T-helper 1 cell treated with Interleukin-12 subunit alpha and Interleukin-12 subunit beta and Interleukin-4 antibody, amounts not matched to agents 30 μg/mL and 1 μg/mL, for 36 hours (primary cell): ENCODE results near the gene PHLDB2.

Source experiments
- H3K27ac Mint-ChIP-seq: one replicate; pipeline ENCODE4 v1.8.0; 2021; ENCODE audit warnings: mild to moderate bottlenecking, mixed read lengths
- H3K27me3 Mint-ChIP-seq: one replicate; pipeline ENCODE4 v1.8.0; 2021; ENCODE audit warnings: low read depth, mixed read lengths
- H3K36me3 Mint-ChIP-seq: one replicate; pipeline ENCODE4 v1.8.0; 2021; ENCODE audit warnings: low read depth, mixed read lengths
- H3K4me1 Mint-ChIP-seq: one replicate; pipeline ENCODE4 v1.8.0; 2021; ENCODE audit warnings: low read depth, mixed read lengths
- H3K4me3 Mint-ChIP-seq: one replicate; pipeline ENCODE4 v1.8.0; 2021; ENCODE audit warnings: mild to moderate bottlenecking, moderate library complexity, mixed read lengths
- H3K9me3 Mint-ChIP-seq: one replicate; pipeline ENCODE4 v1.8.0; 2021; ENCODE audit warnings: mixed read lengths

The PHLDB2 gene

GRCh38 chr3:111939873-111940272 lies 80.8 kb downstream of the PHLDB2 start:
- no peaks in the 10 kb centered on the region for H3K36me3 Mint-ChIP-seq
- no peak overlapping the region for H3K27ac Mint-ChIP-seq
- H3K4me3 Mint-ChIP-seq = no peak overlapping the region
- H3K9me3 Mint-ChIP-seq = no peaks in the 10 kb centered on the region
- no peaks in the 10 kb centered on the region for H3K27me3 Mint-ChIP-seq
- H3K4me1 Mint-ChIP-seq = no peaks in the 10 kb centered on the region

GRCh38 chr3:111943533-111943932 lies 84.5 kb downstream of the PHLDB2 start:
- Mint-ChIP-seq H3K4me3 (no peak overlapping the region), H3K27ac (no peak overlapping the region), H3K9me3 (no peaks in the 10 kb centered on the region), H3K36me3 (no peaks in the 10 kb centered on the region), H3K27me3 (peaks cover 15% of the 10 kb centered on the region), H3K4me1 (no peaks in the 10 kb centered on the region)

GRCh38 chr3:111944372-111944771 lies 85.3 kb downstream of the PHLDB2 start:
- H3K4me1 Mint-ChIP-seq = no peaks in the 10 kb centered on the region
- H3K36me3 Mint-ChIP-seq = no peaks in the 10 kb centered on the region
- H3K9me3 Mint-ChIP-seq = no peaks in the 10 kb centered on the region
- no peak overlapping the region for H3K4me3 Mint-ChIP-seq
- peaks cover 15% of the 10 kb centered on the region for H3K27me3 Mint-ChIP-seq
- H3K27ac Mint-ChIP-seq = no peak overlapping the region

GRCh38 chr3:111947231-111947630 lies 88.2 kb downstream of the PHLDB2 start:
- Mint-ChIP-seq H3K27me3 (peaks cover 21% of the 10 kb centered on the region), H3K4me3 (no peak overlapping the region), H3K9me3 (no peaks in the 10 kb centered on the region), H3K27ac (no peak overlapping the region), H3K36me3 (no peaks in the 10 kb centered on the region), H3K4me1 (no peaks in the 10 kb centered on the region)

- H3K4me1 Mint-ChIP-seq = no peaks in the 10 kb centered on the region
- peaks cover 21% of the 10 kb centered on the region for H3K27me3 Mint-ChIP-seq
- H3K27ac Mint-ChIP-seq = no peak overlapping the region
- no peak overlapping the region for H3K4me3 Mint-ChIP-seq
- no peaks in the 10 kb centered on the region for H3K36me3 Mint-ChIP-seq
- H3K9me3 Mint-ChIP-seq = no peaks in the 10 kb centered on the region
Observed at GRCh38 chr3:111948786-111949185, 89.7 kb downstream of the PHLDB2 start.

GRCh38 chr3:111949712-111950111 lies 90.6 kb downstream of the PHLDB2 start:
- no peak overlapping the region for H3K27ac Mint-ChIP-seq

GRCh38 chr3:111951032-111951431 lies 92.0 kb downstream of the PHLDB2 start:
- no peaks in the 10 kb centered on the region for H3K36me3 Mint-ChIP-seq
- H3K4me3 Mint-ChIP-seq = no peak overlapping the region
- no peak overlapping the region for H3K27ac Mint-ChIP-seq
- peaks cover 18% of the 10 kb centered on the region for H3K27me3 Mint-ChIP-seq
- H3K4me1 Mint-ChIP-seq = no peaks in the 10 kb centered on the region
- no peaks in the 10 kb centered on the region for H3K9me3 Mint-ChIP-seq

More at GRCh38 chr3:111949712-111950111, 90.6 kb downstream of the PHLDB2 start:
- H3K4me1 Mint-ChIP-seq = no peaks in the 10 kb centered on the region
- no peaks in the 10 kb centered on the region for H3K36me3 Mint-ChIP-seq
- H3K9me3 Mint-ChIP-seq = no peaks in the 10 kb centered on the region
- H3K4me3 Mint-ChIP-seq = no peak overlapping the region
- peaks cover 21% of the 10 kb centered on the region for H3K27me3 Mint-ChIP-seq

- Mint-ChIP-seq H3K27ac (no peak overlapping the region), H3K4me3 (no peak overlapping the region), H3K36me3 (no peaks in the 10 kb centered on the region), H3K27me3 (peaks cover 12% of the 10 kb centered on the region), H3K4me1 (no peaks in the 10 kb centered on the region), H3K9me3 (no peaks in the 10 kb centered on the region)
Observed at GRCh38 chr3:111952086-111952485, 93.0 kb downstream of the PHLDB2 start.

- Mint-ChIP-seq H3K4me1 (peaks cover 3% of the 10 kb centered on the region), H3K4me3 (no peak overlapping the region), H3K36me3 (no peaks in the 10 kb centered on the region), H3K27me3 (peaks cover 6% of the 10 kb centered on the region), H3K27ac (no peak overlapping the region), H3K9me3 (no peaks in the 10 kb centered on the region)
Observed at GRCh38 chr3:111952866-111953450, 93.9 kb downstream of the PHLDB2 start.

- no peak overlapping the region for H3K27ac Mint-ChIP-seq
- H3K4me1 Mint-ChIP-seq = peaks cover 3% of the 10 kb centered on the region
- H3K27me3 Mint-ChIP-seq = peaks cover 6% of the 10 kb centered on the region
- peaks cover under 1% of the 10 kb centered on the region for H3K36me3 Mint-ChIP-seq
- H3K9me3 Mint-ChIP-seq = no peaks in the 10 kb centered on the region
- H3K4me3 Mint-ChIP-seq = no peak overlapping the region
Observed at GRCh38 chr3:111954228-111954990, 95.3 kb downstream of the PHLDB2 start.

GRCh38 chr3:111955876-111956275 lies 96.8 kb downstream of the PHLDB2 start:
- Mint-ChIP-seq H3K27ac (no peak overlapping the region), H3K9me3 (no peaks in the 10 kb centered on the region), H3K4me3 (no peak overlapping the region), H3K36me3 (peaks cover 3% of the 10 kb centered on the region), H3K27me3 (no peaks in the 10 kb centered on the region), H3K4me1 (peaks cover 3% of the 10 kb centered on the region)

- no peaks in the 10 kb centered on the region for H3K9me3 Mint-ChIP-seq
- H3K36me3 Mint-ChIP-seq = peaks cover 3% of the 10 kb centered on the region
- H3K4me3 Mint-ChIP-seq = no peak overlapping the region
- peaks cover 3% of the 10 kb centered on the region for H3K4me1 Mint-ChIP-seq
- no peak overlapping the region for H3K27ac Mint-ChIP-seq
- no peaks in the 10 kb centered on the region for H3K27me3 Mint-ChIP-seq
Observed at GRCh38 chr3:111956449-111956848, 97.4 kb downstream of the PHLDB2 start.

- Mint-ChIP-seq H3K27me3 (no peaks in the 10 kb centered on the region), H3K9me3 (no peaks in the 10 kb centered on the region), H3K4me1 (peaks cover 3% of the 10 kb centered on the region), H3K4me3 (no peak overlapping the region), H3K27ac (no peak overlapping the region), H3K36me3 (peaks cover 3% of the 10 kb centered on the region)
Observed at GRCh38 chr3:111956995-111957734, 98.1 kb downstream of the PHLDB2 start.

- H3K36me3 Mint-ChIP-seq = peaks cover 3% of the 10 kb centered on the region
- H3K27ac Mint-ChIP-seq = no peak overlapping the region
- H3K4me3 Mint-ChIP-seq = no peak overlapping the region
Observed at GRCh38 chr3:111961461-111962164, 102.5 kb downstream of the PHLDB2 start.

More at GRCh38 chr3:111961461-111962164, 102.5 kb downstream of the PHLDB2 start:
- Mint-ChIP-seq H3K27me3 (no peaks in the 10 kb centered on the region), H3K9me3 (no peaks in the 10 kb centered on the region), H3K4me1 (peaks cover 3% of the 10 kb centered on the region)
